GM19452 (cell line): Measurements from ENCODE around the gene TRPM3.

Source experiments
- ATAC-seq: cut with Tn5 transposase; IDR thresholded peaks from one replicate; pipeline ENCODE4 v1.9.1; 2021; ENCODE audit not compliant: unreplicated experiment

The TRPM3 gene

DNA sequence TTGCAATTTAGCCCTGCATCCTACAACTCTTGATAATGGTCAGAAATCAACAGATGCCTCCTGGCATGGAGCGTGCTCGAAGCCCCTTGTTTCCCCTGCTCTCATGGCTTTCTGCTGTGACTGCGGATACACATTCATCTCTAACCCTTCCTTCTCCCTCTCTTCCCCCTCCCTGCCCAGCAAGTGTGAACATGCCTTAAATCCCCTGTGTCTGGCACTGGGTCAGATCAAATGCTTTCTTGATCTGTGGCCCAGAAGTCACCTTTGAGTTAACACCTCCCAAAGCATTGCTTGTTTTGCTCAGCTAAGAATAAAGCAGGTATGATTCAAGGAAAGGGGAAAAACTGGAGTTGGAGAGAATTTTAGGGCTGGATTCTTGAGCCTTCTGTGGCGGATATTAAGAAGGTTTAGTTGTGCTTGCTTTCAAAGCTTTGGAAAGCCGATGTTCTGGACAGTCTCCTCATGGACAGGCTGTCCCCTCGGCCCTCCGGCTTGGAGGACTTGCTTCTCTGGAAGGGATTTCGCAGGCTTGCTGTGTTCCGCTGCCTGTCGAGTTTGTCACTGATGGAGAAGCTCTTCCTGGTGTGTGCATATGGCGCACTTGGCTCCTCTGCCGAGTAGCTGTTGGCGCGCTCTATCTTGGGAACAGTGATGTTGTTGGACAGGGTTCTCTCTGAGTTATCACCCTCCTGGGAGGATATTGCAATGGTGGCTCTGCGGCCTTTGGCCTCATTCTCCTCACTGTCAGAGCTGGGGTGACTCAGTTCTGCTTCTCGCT, 585.7 kb downstream of the TRPM3 start:
- no peak for ATAC-seq

DNA sequence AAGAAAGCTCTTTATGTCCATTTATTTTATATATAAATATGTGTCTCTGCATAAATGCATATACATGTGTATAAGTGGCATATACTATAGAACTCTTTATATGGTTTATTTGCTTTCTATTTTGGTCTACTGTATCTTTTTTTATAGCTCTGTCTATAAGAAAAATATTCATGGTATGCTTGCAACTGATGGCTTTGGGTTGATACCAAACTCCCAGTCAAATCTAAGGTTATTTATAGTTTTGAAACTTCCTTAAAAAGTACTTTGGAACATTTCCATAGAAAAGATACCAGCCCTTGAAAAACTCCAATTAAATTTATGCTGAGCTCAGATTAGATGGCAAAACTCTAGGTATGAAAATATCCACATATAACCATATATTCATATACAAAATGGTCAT, 587.0 kb downstream of the TRPM3 start:
- no peak for ATAC-seq

DNA sequence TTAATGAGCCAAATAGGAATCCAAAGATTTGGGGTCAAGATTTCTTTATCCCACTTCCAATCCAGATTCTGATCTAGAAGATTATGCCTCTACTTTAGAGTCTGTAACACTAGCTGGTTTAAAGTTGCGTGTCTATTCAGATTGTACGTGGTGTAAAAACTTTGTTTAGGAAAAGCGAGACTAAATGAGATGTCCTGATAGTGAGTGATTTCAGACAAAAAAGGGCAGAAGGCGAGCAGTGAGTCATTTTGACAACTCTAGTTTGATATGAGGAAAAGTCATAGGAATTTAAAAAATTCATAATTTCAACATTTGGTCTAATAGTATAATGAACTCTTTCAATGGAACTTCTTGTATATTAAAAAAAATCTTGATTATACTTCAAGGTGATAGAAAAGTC, 587.4 kb downstream of the TRPM3 start:
- no peak for ATAC-seq

GRCh38 chr9:70533492-70533891, 587.9 kb downstream of the TRPM3 start:
- ATAC-seq = no peak

DNA sequence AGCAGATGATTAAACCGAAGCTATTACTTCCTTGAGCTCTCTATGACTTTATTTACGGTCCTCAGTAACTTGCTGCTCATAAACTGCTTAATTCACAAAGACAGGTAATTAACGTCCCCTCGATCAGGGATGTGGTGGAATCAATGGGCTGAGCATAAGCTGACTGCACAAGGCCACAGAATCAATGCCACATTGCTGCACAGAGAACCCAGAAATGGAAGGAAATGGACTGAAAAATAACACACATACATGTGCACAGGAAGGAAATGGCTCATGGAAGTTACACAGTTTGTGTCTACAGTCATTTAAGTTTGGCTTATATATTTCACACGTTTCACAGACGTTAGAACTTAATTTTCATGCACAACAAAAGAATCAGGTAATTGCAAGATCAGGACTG, 588.7 kb downstream of the TRPM3 start:
- no peak for ATAC-seq

GRCh38 chr9:70531311-70531710, 590.1 kb downstream of the TRPM3 start:
- ATAC-seq = no peak

DNA sequence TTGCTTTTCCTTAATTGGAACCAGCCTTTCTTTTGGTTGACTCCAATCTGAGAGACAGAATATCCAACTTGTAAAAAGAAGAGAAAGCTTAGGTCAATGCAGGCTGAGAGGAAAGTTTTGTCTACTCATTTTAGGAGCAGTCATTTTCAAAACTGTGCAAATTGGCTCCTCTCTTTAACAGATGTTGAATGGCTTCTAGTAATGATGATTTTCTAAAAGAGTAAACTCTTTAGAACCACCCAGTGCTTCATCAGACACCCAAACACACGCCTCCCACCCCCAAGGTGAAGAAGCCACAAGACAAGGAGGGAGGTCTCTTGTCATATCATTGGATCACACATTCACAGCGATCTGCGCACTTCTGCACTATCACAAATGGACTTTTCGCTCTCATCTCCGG, 590.7 kb downstream of the TRPM3 start:
- no peak for ATAC-seq

GRCh38 chr9:70529833-70530232, 591.6 kb downstream of the TRPM3 start:
- ATAC-seq = no peak

DNA sequence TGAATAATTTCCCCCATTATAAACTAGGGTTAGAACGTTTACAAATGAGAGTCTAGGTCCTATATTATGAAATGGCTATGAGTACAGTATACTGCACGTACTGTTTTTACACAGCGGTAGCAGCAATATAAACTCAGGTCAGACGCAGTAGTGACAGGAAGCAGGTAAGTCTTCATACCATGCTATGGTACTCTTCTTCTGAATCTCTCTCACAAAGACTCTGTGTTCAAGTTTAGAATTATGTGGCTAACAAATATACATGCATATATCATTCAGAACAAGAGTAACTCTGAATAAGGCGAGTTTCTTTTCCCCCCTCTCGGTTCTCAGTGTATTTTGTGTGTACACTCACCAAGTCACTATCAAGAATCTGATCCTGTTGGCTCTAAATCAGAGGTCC, 592.0 kb downstream of the TRPM3 start:
- ATAC-seq = no peak

- ATAC-seq = no peak
These were observed 594.5 kb downstream of the TRPM3 start for GRCh38 chr9:70526902-70527301.

GRCh38 chr9:70525519-70525918, 595.9 kb downstream of the TRPM3 start:
- no peak for ATAC-seq

GRCh38 chr9:70519912-70520724, 601.3 kb downstream of the TRPM3 start:
- ATAC-seq = peak; percentile 77

DNA sequence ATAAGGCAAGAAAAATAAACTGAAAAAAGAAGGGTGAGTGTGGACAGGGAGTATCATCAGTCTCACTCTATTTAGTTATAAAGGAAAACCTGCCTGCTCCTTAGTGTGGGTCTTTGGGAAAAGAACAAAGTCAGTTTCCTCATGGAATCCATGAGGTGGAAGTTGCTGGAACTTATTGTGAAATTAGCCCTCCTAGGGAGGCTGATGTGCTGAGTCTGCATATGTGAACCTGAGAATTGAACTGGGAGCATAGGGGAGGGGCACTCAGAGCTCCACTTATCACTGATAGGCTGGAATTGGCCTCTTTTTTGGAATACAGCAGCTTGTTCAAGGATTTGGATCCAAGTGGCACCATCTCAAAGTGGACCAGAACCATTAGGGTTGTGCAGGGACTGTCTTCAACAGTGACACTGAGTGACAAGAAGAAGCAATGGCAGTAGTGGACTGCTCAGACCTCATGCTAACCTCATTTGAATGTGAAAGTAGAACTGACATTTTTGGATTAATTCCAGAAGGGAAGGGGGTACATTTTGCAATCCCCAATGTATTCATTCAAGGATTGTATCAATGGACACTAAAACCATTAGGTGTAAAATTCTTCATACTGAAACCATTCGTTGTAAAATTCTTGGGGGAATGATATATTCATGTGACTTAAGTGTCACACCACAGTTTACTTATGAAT, 603.4 kb downstream of the TRPM3 start:
- ATAC-seq = no peak

- ATAC-seq = no peak
These were observed 607.1 kb downstream of the TRPM3 start for GRCh38 chr9:70514273-70514672.

GRCh38 chr9:70511858-70512257, 609.6 kb downstream of the TRPM3 start:
- ATAC-seq = no peak

- no peak for ATAC-seq
These were observed 611.2 kb downstream of the TRPM3 start for GRCh38 chr9:70510157-70510770.

DNA sequence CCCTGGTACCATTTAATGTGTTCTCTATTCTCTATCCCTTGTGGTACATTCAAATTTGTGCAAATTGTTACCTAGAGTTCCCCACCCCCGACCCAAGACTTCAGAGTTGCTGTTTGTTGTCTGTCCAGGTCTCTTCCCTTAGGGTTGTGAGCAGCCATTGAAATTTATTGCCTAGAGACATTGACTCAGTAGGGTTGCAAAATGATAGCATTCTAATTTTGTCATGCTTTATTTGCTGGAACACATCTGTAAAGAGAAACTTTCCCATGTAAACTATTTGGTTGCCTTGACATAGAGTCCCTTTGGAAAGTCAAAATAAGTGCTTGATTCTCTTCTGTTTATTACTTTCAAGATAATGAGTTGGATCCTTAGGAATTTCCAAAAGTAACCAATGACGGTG, 615.3 kb downstream of the TRPM3 start:
- ATAC-seq = no peak

DNA sequence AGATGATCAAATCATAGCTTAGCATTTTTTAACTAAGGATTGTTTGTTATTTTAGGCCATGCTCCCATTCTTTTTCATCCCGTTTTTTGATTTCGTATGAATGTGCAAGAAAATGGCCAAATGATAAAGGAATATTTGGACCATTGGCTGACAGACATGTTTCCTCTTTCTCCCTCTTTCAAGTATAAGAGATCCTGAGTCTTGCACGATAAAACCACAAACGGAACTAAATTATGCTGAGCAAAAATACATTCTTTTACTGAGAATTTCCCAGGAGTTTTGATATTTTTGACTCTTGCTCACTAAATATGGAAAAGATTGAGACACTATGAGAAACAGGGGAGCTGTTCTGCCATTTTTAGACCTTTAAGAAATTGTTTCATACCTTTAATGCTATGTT, 616.6 kb downstream of the TRPM3 start:
- no peak for ATAC-seq

GRCh38 chr9:70502690-70503089, 618.7 kb downstream of the TRPM3 start:
- ATAC-seq = no peak

- no peak for ATAC-seq
These were observed 620.6 kb downstream of the TRPM3 start for GRCh38 chr9:70500793-70501192.

- ATAC-seq = no peak
These were observed 621.8 kb downstream of the TRPM3 start for GRCh38 chr9:70499621-70500020.
